ENCODE results near the gene PDLIM1. TPM values are rescaled to one million over a fixed set of nuclear protein-coding genes. Genes with fewer than 3 reads are reported as not detected.
A peak's percentile ranks its signal among the peaks of the same experiment; 100 is the strongest.
"Not testable (repeated sequence)": the region's sequence is repeated elsewhere in the genome, so short reads cannot be mapped to it uniquely, and the experiment has no call there.

Gene PDLIM1
- total RNA-seq, 1 experiment from 2014 or later = 183 TPM

DNA sequence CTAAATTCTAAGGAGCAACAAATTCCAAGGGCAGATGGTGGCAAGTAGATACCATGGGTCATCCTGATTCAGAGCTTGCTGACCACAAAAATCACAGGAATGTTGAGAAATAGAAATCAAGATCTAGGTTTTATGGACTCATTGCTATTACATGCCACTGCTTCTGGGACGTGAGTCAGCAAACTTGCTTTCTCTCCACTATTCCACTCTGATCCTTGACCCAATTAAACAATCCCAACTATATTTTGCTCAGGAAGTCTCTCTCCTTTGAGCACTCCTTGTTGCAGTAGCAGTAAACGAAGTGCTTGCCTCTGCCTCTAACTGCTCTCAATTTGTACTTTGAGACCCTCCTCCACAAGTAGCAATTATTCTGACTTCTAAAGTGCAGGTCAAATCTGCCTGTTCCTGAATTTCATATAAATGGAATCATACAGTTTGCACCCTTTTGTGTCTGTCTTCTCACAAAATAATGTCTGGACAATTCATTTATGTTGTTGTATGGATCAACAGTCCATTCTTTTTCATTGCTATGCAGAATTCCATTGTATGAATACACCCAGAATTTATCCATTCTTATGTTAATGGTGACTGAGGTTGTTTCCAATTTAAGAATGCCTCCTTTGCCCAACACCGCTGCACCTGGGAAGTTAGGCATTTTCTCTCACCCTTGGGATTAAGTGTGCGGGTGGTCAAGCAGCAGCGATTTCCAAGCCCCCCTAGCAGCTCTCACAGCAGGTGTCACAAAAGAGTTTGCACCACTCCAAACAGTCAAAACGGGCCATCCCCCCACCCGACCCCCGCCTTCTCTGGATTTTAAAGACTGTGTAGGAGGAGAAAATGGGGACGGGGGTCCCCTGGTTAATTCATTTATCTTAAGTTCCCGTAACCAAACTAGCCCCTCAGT is 60.8 kb downstream of the PDLIM1 start:
- in situ Hi-C loops (cut with HindIII; ENCODE audit: low pct_unique_long_range_greater_than_20kb, low sequenced_read_pairs) = no loop called here
- Histone ChIP-seq H3K36me3 (ENCODE audit: control insufficient read depth, insufficient read depth, low read length) (no peaks in the 10 kb centered on the region), H3K27me3 (ENCODE audit: control insufficient read depth, insufficient read depth, low read length) (no peaks in the 10 kb centered on the region), H3K27ac (ENCODE audit: low read length) (peak overlapping the region; percentile 93), H3K4me3 (ENCODE audit: low read depth in 2 of 2, low read length in 2 of 2) (peak overlapping the region in 1 of 2 experiments; percentile 15; a peak in 1 of 4 replicates), H3K4me1 (ENCODE audit: control insufficient read depth, insufficient read depth, low read length) (peaks cover 21% of the 10 kb centered on the region), H3K9me3 (ENCODE audit: control insufficient read depth, insufficient read depth, low read depth, low read length) (no peaks in the 10 kb centered on the region; the same call in 1 of the 2 replicates)
- TF ChIP-seq TCF7L2 (IDR thresholded peaks at IDR 0.05; ENCODE audit: low read depth, low read length) (peak; percentile 49; the same call in 1 of the 2 replicates), SIN3A (IDR thresholded peaks at IDR 0.05; ENCODE audit: borderline replicate concordance, insufficient read depth, low read depth, low read length) (no peak)
- ChIA-PET POLR2A (no interaction called here), CTCF (no interaction called here)
- DNase-seq (ENCODE audit: low read depth, low spot score) (peak; percentile 91), ATAC-seq (peak; percentile 93)
- intact Hi-C loops (cut with micrococcal nuclease; ENCODE audit: unreplicated experiment) = no loop called here
- no TSS peak for BruUV-seq (replicated peaks)

DNA sequence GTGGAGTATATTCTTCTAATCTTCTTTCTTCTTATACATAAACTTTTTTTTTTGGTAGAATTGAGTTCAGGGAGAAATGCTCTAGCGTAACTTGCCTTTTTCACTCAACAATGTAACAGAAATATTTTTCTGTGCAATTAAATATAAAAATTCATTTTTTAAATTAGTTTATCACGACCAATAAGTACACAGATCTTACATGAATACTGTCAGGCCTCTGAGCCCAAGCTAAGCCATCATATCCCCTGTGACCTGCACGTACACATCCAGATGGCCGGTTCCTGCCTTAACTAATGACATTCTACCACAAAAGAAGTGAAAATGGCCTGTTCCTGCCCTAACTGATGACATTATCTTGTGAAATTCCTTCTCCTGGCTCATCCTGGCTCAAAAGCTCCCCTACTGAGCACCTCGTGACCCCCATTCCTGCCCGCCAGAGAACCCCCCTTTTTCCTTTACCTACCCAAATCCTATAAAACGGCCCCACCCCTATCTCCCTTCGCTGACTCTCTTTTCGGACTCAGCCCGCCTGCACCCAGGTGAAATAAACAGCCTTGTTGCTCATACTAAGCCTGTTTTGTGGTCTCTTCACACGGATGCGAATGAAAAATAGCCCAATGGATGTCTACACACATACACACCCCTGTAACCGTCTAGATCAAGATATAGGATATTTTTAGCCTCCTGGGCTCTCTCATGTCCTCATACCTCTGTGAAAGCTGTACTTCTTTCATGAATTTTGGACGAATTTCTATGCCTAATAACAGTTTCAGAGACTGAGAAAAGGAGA is 61.7 kb downstream of the PDLIM1 start:
- CTCF ChIA-PET; BruUV-seq (replicated peaks); H3K27me3 ChIP-seq (ENCODE audit: control insufficient read depth, insufficient read depth, low read length); DNase-seq (ENCODE audit: low read depth, low spot score); in situ Hi-C loops (cut with HindIII; ENCODE audit: low pct_unique_long_range_greater_than_20kb, low sequenced_read_pairs); intact Hi-C loops (cut with micrococcal nuclease; ENCODE audit: unreplicated experiment); H3K36me3 ChIP-seq (ENCODE audit: control insufficient read depth, insufficient read depth, low read length); H3K9me3 ChIP-seq (ENCODE audit: control insufficient read depth, insufficient read depth, low read depth, low read length); POLR2A ChIA-PET: not testable (repeated sequence)
- peak overlapping the region; percentile 93 for H3K27ac ChIP-seq (ENCODE audit: low read length)
- H3K4me3 ChIP-seq (ENCODE audit: low read depth in 2 of 2, low read length in 2 of 2) = peak overlapping the region in 1 of 2 experiments; percentile 15; a peak in 1 of 4 replicates
- H3K4me1 ChIP-seq (ENCODE audit: control insufficient read depth, insufficient read depth, low read length) = peaks cover 19% of the 10 kb centered on the region
- ATAC-seq = peak; percentile 69

- no peak for ATAC-seq
- no peaks in the 10 kb centered on the region for H3K27me3 ChIP-seq (ENCODE audit: control insufficient read depth, insufficient read depth, low read length)
- no TSS peak for BruUV-seq (replicated peaks)
- H3K4me3 ChIP-seq (ENCODE audit: low read depth in 2 of 2, low read length in 2 of 2) = no peak overlapping the region
- intact Hi-C loops (cut with micrococcal nuclease; ENCODE audit: unreplicated experiment) (no loop called here), in situ Hi-C loops (cut with HindIII; ENCODE audit: low pct_unique_long_range_greater_than_20kb, low sequenced_read_pairs) (no loop called here)
- DNase-seq (ENCODE audit: low read depth, low spot score) = no peak
- ChIA-PET CTCF (no interaction called here), POLR2A (interaction anchor here (0.6 kb wide), 1 partner anchor 318 kb away, joined by 3 read pairs; no protein-coding TSS in a partner anchor)
- H3K27ac ChIP-seq (ENCODE audit: low read length) = peak overlapping the region; percentile 6; the same call in 1 of the 2 replicates
- TF ChIP-seq, protein P1, sequence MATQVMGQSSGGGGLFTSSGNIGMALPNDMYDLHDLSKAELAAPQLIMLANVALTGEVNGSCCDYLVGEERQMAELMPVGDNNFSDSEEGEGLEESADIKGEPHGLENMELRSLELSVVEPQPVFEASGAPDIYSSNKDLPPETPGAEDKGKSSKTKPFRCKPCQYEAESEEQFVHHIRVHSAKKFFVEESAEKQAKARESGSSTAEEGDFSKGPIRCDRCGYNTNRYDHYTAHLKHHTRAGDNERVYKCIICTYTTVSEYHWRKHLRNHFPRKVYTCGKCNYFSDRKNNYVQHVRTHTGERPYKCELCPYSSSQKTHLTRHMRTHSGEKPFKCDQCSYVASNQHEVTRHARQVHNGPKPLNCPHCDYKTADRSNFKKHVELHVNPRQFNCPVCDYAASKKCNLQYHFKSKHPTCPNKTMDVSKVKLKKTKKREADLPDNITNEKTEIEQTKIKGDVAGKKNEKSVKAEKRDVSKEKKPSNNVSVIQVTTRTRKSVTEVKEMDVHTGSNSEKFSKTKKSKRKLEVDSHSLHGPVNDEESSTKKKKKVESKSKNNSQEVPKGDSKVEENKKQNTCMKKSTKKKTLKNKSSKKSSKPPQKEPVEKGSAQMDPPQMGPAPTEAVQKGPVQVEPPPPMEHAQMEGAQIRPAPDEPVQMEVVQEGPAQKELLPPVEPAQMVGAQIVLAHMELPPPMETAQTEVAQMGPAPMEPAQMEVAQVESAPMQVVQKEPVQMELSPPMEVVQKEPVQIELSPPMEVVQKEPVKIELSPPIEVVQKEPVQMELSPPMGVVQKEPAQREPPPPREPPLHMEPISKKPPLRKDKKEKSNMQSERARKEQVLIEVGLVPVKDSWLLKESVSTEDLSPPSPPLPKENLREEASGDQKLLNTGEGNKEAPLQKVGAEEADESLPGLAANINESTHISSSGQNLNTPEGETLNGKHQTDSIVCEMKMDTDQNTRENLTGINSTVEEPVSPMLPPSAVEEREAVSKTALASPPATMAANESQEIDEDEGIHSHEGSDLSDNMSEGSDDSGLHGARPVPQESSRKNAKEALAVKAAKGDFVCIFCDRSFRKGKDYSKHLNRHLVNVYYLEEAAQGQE (IDR thresholded peaks at IDR 0.05; ENCODE audit: insufficient read depth in 1 of 2, low read depth in 2 of 2, low read length in 1 of 2) = no peak
- TF ChIP-seq, protein P2, sequence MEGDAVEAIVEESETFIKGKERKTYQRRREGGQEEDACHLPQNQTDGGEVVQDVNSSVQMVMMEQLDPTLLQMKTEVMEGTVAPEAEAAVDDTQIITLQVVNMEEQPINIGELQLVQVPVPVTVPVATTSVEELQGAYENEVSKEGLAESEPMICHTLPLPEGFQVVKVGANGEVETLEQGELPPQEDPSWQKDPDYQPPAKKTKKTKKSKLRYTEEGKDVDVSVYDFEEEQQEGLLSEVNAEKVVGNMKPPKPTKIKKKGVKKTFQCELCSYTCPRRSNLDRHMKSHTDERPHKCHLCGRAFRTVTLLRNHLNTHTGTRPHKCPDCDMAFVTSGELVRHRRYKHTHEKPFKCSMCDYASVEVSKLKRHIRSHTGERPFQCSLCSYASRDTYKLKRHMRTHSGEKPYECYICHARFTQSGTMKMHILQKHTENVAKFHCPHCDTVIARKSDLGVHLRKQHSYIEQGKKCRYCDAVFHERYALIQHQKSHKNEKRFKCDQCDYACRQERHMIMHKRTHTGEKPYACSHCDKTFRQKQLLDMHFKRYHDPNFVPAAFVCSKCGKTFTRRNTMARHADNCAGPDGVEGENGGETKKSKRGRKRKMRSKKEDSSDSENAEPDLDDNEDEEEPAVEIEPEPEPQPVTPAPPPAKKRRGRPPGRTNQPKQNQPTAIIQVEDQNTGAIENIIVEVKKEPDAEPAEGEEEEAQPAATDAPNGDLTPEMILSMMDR (IDR thresholded peaks at IDR 0.05) = 0 out of 2 replicates have a peak, but pooled peaks have one; percentile 24
- no peaks in the 10 kb centered on the region for H3K36me3 ChIP-seq (ENCODE audit: control insufficient read depth, insufficient read depth, low read length)
- H3K4me1 ChIP-seq (ENCODE audit: control insufficient read depth, insufficient read depth, low read length) = peaks cover 17% of the 10 kb centered on the region
- H3K9me3 ChIP-seq (ENCODE audit: control insufficient read depth, insufficient read depth, low read depth, low read length) = peaks cover 7% of the 10 kb centered on the region; the same call in 1 of the 2 replicates
Observed at GRCh38 chr10:95225136-95225535, 65.7 kb downstream of the PDLIM1 start.

Measured in Panc1 (cell line).